Measurements from ENCODE around the gene LYPD6B.
"Not testable (repeated sequence)": the region's sequence is repeated elsewhere in the genome, so short reads cannot be mapped to it uniquely, and the experiment has no call there.

Gene LYPD6B

DNA sequence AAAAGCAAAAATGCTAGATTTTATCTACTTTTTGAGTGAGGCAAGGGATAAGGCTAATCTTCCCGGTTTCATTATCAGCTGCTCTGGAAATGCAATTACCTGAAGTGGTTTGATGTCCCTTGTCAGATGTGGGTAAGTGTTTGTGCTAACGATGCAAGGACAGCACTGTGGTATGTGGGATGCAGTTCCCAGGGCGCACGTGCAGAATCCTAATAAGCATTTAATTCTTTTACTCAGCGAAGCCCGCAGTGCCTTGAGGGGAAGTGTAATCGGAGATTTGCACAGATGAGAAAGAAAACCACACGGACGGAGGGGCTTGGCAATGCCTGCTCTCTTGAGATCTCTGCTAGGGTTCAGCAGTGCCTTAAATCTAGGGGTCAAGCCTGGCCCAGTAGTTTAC is 183.4 kb downstream of the LYPD6B start:
- no peak for DNase-seq

DNA sequence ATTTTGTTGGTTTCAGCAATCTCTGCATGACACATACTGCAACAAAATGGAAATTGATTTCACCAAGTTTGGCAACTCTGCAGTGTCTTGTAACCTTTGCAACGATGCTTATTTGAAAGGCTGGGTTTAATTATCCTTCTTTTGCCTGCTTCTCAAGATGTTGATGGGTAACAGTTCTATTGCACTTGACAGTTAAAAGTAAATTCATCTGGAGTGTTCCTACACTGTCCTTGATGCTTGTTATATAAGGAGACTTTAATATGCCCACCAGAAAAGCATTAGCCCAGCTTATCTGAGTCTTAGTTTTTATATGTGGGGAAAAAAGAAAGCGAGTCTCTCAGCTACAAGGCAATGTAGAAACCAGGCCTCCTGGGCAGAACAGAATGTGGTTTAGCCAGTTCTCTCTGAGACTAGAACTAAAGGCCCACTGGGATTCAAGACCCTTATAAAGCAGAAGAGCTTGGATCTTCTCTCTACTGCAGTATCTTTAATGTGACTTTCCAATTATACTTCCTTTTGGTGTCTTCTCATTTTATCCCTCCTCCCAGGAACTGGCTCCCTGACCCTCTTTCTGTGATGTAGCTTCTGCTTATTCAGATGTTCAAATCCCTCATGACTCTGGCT is 185.1 kb downstream of the LYPD6B start:
- DNase-seq = no peak

GRCh38 chr2:149224543-149224942 is 186.0 kb downstream of the LYPD6B start:
- DNase-seq = no peak

DNA sequence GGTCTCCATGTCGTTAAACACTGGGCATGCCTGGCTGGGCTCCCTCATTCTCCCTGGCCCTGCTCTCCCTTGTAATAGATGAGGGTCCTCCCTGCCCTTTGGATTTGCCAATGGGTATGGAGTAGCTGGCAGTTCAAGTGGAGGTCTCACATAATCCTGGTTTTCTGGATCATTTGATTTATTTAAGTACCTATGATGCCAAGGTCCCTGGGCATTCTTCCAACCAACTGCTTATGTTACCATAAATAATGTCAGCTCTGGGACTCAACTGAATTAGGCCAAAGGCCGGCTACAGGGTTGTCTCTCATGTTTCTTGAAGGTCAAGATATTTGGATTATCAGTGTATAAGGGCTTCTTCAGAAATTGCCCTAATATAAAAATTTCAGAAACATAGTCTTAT is 186.9 kb downstream of the LYPD6B start:
- no peak for DNase-seq

DNA sequence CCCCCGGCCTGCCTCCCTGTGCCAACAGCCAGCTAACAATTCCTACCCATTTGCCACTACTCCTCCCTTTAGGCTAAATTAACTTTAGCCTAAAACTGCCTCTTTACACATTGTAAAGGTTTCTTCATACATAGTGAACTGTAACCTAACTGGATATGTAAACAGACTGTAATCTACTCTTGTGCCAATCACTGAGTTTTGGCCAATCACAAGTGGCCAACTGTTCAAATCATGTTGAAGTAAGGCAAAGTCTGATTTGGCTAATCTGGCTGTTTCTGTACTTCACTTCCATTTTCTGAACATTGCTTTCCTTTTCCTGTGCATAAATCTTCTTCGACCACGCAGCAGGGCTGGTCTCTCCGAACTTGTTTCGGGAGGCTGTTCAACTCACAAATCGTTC is 188.3 kb downstream of the LYPD6B start:
- no peak for DNase-seq

DNA sequence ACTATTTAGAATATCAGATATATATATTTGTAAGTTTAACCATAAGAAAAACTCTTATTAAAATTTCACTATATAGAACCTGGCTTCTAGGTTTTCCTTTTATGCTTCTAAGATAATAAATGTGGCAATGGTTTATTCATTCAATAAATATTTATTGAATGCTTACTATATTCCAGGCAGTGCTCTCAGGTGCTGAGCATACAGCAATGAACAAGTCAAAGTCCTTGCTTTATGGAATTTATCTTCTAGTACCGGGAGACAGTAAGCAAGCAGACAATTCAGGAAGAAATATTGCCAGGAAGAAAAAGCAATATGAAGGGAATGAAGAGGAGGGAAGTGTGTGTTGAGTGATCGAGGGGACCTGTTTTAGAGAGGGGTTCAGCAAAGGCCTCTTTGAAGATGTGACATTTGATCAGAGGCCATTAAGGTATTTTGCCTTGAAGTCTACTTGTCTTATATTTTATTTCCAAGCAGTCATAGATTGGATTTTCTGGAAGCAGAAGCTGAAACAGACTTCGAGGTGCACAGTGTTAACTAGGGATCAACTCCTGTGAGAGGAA is 197.4 kb downstream of the LYPD6B start:
- DNase-seq = no peak

GRCh38 chr2:149236410-149236809 is 197.9 kb downstream of the LYPD6B start:
- DNase-seq = no peak

DNA sequence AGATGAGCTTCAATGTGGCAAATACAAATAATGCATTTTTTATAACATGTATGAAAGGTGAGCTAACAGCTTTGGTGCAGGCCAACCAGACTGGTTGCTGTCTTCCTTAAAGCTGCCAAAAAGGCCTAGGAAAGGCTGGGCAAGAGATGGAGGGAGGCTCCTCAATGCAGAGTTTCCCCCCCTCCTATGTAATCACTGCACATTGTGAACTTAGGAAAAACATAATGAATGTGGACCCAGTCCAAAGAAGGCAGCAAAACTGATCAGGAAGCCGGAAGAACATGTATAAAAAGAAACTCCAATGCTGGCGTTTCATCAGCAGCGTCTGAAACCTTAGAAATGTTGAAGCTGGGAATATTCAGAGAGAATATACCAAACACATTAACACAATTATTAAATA is 207.7 kb downstream of the LYPD6B start:
- DNase-seq = no peak

DNA sequence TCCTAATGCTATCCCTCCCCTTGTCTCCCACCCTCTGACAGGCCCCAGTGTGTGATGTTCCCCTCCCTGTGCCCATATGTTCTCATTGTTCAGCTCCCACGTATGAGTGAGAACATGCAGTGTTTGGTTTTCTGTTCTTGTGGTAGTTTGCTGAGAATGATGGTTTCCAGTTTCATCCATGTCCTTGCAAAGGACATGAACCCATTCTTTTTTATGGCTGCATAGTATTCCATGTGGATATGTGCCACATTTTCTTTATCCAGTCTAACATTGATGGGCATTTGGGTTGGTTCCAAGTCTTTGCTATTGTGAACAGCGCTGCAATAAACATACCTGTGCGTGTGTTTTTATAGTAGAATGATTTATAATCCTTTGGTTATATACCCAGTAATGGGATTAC is 212.9 kb downstream of the LYPD6B start:
- DNase-seq = not testable (repeated sequence)

GRCh38 chr2:149256877-149257276 is 218.4 kb downstream of the LYPD6B start:
- not testable (repeated sequence) for DNase-seq

GRCh38 chr2:149258531-149258930 is 220.0 kb downstream of the LYPD6B start:
- no peak for DNase-seq

DNA sequence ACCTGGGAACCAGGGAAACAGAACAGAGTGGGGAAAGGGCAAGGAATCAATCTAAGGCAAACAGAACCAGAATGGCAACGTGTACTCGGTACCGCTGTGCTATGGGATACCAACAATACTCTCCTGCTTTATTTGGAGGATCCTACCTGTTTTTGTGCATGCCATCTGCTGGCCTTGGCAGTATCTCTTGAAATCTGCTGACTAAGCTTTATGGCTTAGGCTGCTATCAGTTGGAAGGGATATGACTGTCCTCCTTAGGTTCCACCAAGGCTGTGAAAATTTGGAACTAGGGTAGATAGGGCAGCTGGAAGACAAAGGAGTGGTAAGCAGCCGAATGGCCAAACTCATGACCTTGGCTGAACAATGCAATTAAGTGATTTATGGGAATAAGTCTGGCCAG is 220.6 kb downstream of the LYPD6B start:
- DNase-seq = no peak

GRCh38 chr2:149261692-149262091 is 223.2 kb downstream of the LYPD6B start:
- DNase-seq = no peak

Data from RPMI8226 (cell line).